HG03066 (cell line): ENCODE data around the gene GTF2H2C.
"Not testable (repeated sequence)": the region's sequence is repeated elsewhere in the genome, so short reads cannot be mapped to it uniquely, and the experiment has no call there.

Experiments
- ATAC-seq: cut with Tn5 transposase; IDR thresholded peaks from one replicate; pipeline ENCODE4 v1.9.1; 2021; ENCODE audit warnings: low read depth; ENCODE audit not compliant: unreplicated experiment

The GTF2H2C gene

DNA sequence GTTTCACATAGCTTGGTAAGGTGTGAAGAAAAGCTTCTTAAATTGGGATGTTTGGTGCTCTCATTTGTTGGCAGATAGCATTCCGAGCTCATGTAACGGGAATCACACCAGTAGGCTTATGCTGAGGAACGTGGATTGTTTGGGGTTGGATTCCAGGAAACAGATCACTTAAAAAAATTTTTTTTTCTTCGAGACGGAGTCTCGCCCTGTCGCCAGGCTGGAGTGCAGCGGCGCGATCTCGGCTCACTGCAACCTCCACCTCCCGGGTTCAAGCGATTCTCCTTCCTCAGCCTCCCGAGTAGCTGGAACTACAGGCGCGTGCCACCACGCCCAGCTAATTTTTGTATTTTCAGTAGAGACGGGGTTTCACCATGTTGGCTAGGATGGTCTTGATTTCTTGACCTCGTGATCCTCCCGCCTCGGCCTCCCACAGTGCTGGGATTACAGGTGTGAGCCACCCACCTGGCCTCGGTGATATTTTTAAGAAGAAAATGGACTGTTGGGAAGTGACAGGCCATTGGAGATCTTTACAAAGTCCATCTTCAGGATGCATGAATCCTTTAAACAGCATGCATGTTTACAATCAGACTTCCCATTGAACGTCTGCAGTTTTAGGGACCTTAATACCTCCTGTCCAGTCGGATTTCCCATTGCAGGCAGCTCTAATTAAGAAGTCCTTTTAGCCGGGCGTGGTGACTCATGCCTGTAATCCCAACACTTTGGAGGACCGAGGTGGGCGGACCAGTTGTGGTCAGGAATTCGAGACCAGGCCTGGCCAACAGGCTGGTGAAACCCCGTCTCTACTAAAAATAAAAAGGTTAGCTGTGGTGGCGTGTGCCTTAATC lies 818 bp downstream of the GTF2H2C start:
- not testable (repeated sequence) for ATAC-seq

GRCh38 chr5:69566172-69566571 lies 6.2 kb downstream of the GTF2H2C start:
- ATAC-seq = not testable (repeated sequence)

DNA sequence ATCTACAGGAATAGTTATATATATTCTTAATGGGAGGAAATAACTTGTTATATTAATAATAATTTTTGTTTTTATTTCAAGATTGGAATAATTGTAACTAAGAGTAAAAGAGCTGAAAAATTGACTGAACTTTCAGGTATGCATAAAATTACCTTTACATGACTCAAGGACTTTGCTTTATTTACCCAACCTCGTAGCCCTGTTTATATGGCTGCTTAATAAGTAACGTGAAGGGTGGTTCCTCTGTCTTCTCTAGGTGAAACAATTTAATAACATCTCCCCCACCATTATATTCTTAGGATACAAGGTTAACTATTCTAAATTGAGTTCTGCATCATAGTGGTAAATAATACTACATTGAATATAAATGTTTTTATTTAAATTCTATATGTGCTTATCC lies 8.1 kb downstream of the GTF2H2C start:
- ATAC-seq = not testable (repeated sequence)

DNA sequence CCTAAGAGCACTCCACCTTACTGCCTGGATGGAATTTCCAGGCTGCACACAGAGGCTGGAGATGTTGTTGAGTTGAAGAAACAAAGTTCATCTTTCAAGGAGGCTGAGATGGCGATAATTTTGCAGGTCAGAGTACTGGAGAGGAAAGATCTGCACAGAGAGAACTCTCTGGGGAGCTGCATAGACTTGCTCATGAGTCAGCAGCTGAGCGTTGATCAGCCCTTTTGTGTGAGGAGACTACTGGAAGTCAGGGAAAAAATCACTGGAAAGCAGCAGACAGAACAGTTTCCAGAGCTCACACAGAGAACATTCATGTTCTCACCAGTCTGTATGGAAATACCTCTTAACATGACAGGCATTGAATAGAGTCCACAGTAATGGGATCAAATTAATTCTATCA lies 23.4 kb downstream of the GTF2H2C start:
- ATAC-seq = not testable (repeated sequence)

- not testable (repeated sequence) for ATAC-seq
Observed at GRCh38 chr5:69596114-69596840, 36.3 kb downstream of the GTF2H2C start.

- ATAC-seq = peak; percentile 98
Observed at GRCh38 chr5:69601947-69602346, 42.0 kb downstream of the GTF2H2C start.

GRCh38 chr5:69606839-69607238 lies 46.8 kb downstream of the GTF2H2C start:
- ATAC-seq = not testable (repeated sequence)

- ATAC-seq = not testable (repeated sequence)
Observed at GRCh38 chr5:69607750-69608149, 47.8 kb downstream of the GTF2H2C start.

DNA sequence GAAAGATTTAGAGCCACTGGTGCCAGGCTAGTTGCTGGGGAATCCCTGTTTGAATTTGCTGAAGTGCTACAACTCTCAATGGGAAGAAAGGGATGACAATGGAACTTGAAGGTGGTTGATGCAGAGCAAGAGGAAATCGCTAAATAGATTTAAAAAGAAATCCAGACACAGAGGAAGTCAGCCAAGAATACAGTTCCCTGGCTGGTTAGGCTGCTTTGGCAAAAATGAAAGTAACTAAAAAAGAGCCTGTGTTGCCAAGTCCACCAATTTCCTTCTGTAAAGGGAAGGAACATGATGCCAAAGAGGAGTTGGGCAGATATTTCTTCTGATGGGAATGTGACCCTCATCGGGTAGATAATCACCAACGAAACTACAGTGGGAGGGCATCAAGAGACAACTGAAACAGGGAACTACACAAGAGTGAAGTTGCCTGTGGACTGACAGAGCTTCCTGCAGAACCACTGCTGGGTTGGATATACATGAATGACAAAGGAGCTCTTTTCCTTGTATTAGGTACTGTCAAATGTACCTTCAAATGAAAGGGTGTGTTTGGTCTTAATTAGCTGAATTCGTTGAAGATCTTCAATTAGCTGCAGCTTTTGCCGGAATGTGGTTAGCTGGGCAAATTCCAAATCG lies 49.0 kb downstream of the GTF2H2C start:
- ATAC-seq = not testable (repeated sequence)

DNA sequence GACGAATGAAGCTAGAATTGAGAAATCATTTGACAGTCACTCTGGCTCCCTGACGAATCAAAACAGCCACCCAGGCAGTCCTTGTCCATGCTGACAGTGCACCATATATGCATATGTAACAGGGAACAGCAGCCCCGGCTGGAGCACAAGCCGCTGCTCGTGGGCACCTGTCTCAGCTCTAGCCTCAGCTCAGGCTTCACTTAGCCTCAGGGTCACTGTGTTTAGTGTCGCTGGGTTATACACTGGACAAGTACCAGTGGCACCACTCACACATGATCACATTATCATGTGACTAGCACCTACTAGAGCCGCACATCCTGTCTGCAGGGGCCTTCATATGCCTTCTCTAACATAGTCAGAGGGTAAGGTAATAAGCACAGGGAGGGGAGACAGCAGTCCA lies 54.9 kb downstream of the GTF2H2C start:
- not testable (repeated sequence) for ATAC-seq

DNA sequence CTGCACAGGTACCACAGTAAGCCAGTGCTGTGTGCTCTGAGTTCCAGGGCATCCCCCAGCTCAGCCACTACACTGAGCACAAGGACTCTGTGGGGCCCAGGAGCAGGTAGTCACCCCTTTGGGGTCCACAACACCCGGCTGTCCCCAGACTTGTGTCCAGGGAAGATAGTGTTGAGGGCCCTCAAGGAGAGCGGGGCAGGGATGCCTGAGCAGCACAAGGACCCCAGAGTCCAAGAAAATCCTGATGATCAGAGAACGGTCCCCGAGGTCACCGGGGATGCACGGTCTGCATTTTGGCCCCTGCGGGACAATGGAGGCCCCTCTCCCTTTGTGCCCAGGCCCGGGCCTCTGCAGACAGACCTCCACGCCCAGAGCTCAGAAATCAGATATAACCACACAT lies 71.9 kb downstream of the GTF2H2C start:
- not testable (repeated sequence) for ATAC-seq
